IMR-90 (cell line): ENCODE results near the gene ZNF26. TPM values are rescaled to one million over a fixed set of nuclear protein-coding genes. Genes with fewer than 3 reads are reported as not detected.

Experiments
- ATAC-seq: fragments of 200-7000 bp; cut with Tn5 transposase; 2 replicates; pipeline ENCODE4 v1.9.1; 2020; ENCODE audit warnings: low read depth, mild to moderate bottlenecking, moderate library complexity
- BruUV-seq: library from RNA; stranded (reverse); fragments of 400-500 nt; replicated peaks from 2 replicates; lab custom pipeline; 2021; lab: Mats Ljungman, UMichigan
- CTCF ChIA-PET: fragments of 300-600 bp; formaldehyde crosslinking; extraction: SDS; loops from one replicate; lab custom pipeline; 2021; ENCODE audit warnings: antibody characterized with exemption; lab: Yijun Ruan, JAX
- POLR2A ChIA-PET: fragments of 300-600 bp; sonication (Branson Sonifier 250); formaldehyde crosslinking; loops from one replicate; lab custom pipeline; 2022; ENCODE audit warnings: antibody characterized with exemption; ENCODE audit not compliant: unreplicated experiment; lab: Charles Lee
- DNase-seq: peaks from one replicate; pipeline ENCODE4 v3.0.0; 2013
- H2AFZ ChIP-seq: replicated peaks from 2 replicates; pipeline ENCODE3; 2013; ENCODE audit warnings: low read length, mild to moderate bottlenecking; ENCODE audit not compliant: poor library complexity
- H2AK5ac ChIP-seq: 2 replicates; pipeline ENCODE4 v1.6.1; 2013; ENCODE audit warnings: low read depth, low read length, inconsistent platforms
- H2AK9ac ChIP-seq: replicated peaks from 2 replicates; pipeline ENCODE3; 2013; ENCODE audit warnings: mild to moderate bottlenecking, low read depth, low read length, moderate library complexity; ENCODE audit not compliant: poor library complexity
- H2BK120ac ChIP-seq: 2 replicates; pipeline ENCODE4 v1.6.1; 2013; ENCODE audit warnings: low read depth, low read length, inconsistent platforms
- H2BK15ac ChIP-seq: 3 replicates; pipeline ENCODE4 v1.6.1; 2013; ENCODE audit warnings: low read depth, low read length, inconsistent platforms
- H2BK20ac ChIP-seq: 2 replicates; pipeline ENCODE4 v1.6.1; 2013; ENCODE audit warnings: low read depth, mild to moderate bottlenecking, inconsistent platforms, low read length, moderate library complexity
- H2BK5ac ChIP-seq: 2 replicates; pipeline ENCODE4 v1.6.1; 2013; ENCODE audit warnings: mild to moderate bottlenecking, low read depth, low read length, inconsistent platforms; ENCODE audit not compliant: poor library complexity, severe bottlenecking
- H3K14ac ChIP-seq: replicated peaks from 2 replicates; pipeline ENCODE4 v1.6.1; 2013; ENCODE audit warnings: low read depth, low read length, inconsistent platforms
- H3K18ac ChIP-seq: 2 replicates; pipeline ENCODE4 v1.6.1; 2013; ENCODE audit warnings: low read depth, low read length, control low read depth
- H3K23ac ChIP-seq: 2 replicates; pipeline ENCODE4 v1.6.1; 2013; ENCODE audit warnings: low read depth, low read length, inconsistent platforms
- H3K27ac ChIP-seq: 2 replicates; pipeline ENCODE4 v1.5.1; 2013; ENCODE audit warnings: mild to moderate bottlenecking, control low read depth, low read length; ENCODE audit not compliant: insufficient read depth
- H3K27me3 ChIP-seq: 2 replicates; pipeline ENCODE4 v1.6.1; 2013; ENCODE audit warnings: low read length; ENCODE audit not compliant: control insufficient read depth, insufficient read depth
- H3K36me3 ChIP-seq: 2 replicates; pipeline ENCODE4 v1.6.1; 2013; ENCODE audit warnings: low read length, mixed read lengths; ENCODE audit not compliant: control insufficient read depth, insufficient read depth
- H3K4ac ChIP-seq: 2 replicates; pipeline ENCODE4 v1.6.1; 2013; ENCODE audit warnings: low read depth, low read length, inconsistent platforms
- H3K4me1 ChIP-seq: 2 replicates; pipeline ENCODE4 v1.6.1; 2013; ENCODE audit warnings: low read length, mixed read lengths; ENCODE audit not compliant: control insufficient read depth, insufficient read depth
- H3K4me2 ChIP-seq: 2 replicates; pipeline ENCODE4 v1.6.1; 2013; ENCODE audit warnings: low read depth, mild to moderate bottlenecking, control low read depth, low read length, moderate library complexity
- H3K4me3 ChIP-seq: 2 replicates; pipeline ENCODE4 v1.5.1; 2013; ENCODE audit warnings: low read depth, mild to moderate bottlenecking, control low read depth, low read length, moderate library complexity; ENCODE audit not compliant: insufficient read depth
- H3K56ac ChIP-seq: 2 replicates; pipeline ENCODE4 v1.6.1; 2013; ENCODE audit warnings: low read length, inconsistent platforms; ENCODE audit not compliant: insufficient read depth; ENCODE audit errors: extremely low read depth
- H3K79me1 ChIP-seq, 2 experiments: 2 replicates each; pipeline ENCODE4 v1.6.1; 2013; ENCODE audit warnings: low read length in 2 of 2, inconsistent platforms in 1 of 2, low read depth in 1 of 2
- H3K9ac ChIP-seq: 2 replicates; pipeline ENCODE4 v1.6.1; 2013; ENCODE audit warnings: low read depth, low read length, control low read depth
- H3K9me1 ChIP-seq: 2 replicates; pipeline ENCODE4 v1.6.1; 2013; ENCODE audit warnings: low read length, inconsistent platforms; ENCODE audit not compliant: insufficient read depth
- H3K9me3 ChIP-seq: 2 replicates; pipeline ENCODE4 v1.6.1; 2013; ENCODE audit warnings: low read length; ENCODE audit not compliant: control insufficient read depth, insufficient read depth
- H4K20me1 ChIP-seq: 2 replicates; pipeline ENCODE4 v1.6.1; 2013; ENCODE audit warnings: low read length, inconsistent platforms; ENCODE audit not compliant: insufficient read depth
- H4K5ac ChIP-seq: 2 replicates; pipeline ENCODE4 v1.6.1; 2013; ENCODE audit warnings: mild to moderate bottlenecking, low read depth, low read length, control low read depth
- H4K8ac ChIP-seq, 2 experiments: 2 replicates each; pipeline ENCODE4 v1.6.1; 2013; ENCODE audit warnings: low read depth in 2 of 2, low read length in 2 of 2, control low read depth in 1 of 2, inconsistent platforms in 1 of 2
- H4K91ac ChIP-seq: 2 replicates; pipeline ENCODE4 v1.6.1; 2013; ENCODE audit warnings: low read depth, low read length, inconsistent platforms; ENCODE audit not compliant: insufficient read depth
- BHLHE40 ChIP-seq: fragments of 150-350 bp; IDR thresholded peaks from 2 replicates; pipeline ENCODE4 v1.6.1; 2016; ENCODE audit warnings: mild to moderate bottlenecking, low read depth, low read length
- CEBPB ChIP-seq: IDR thresholded peaks from 2 replicates; pipeline ENCODE4 v1.6.1; 2012; ENCODE audit warnings: low read depth, low read length, improper control_type of control experiment
- MAZ ChIP-seq: IDR thresholded peaks from 2 replicates; pipeline ENCODE4 v1.6.1; 2012; ENCODE audit warnings: low read depth, mild to moderate bottlenecking, low read length, improper control_type of control experiment, moderate library complexity, borderline replicate concordance
- MXI1 ChIP-seq: IDR thresholded peaks from 2 replicates; pipeline ENCODE4 v1.6.1; 2012; ENCODE audit warnings: low read depth, mild to moderate bottlenecking, low read length, moderate library complexity, borderline replicate concordance
- NFE2L2 ChIP-seq: fragments of 150-350 bp; IDR thresholded peaks from 2 replicates; pipeline ENCODE4 v1.6.1; 2016; ENCODE audit warnings: low read depth, mild to moderate bottlenecking, low read length
- RFX5 ChIP-seq: IDR thresholded peaks from 2 replicates; pipeline ENCODE4 v1.8.0; 2012; ENCODE audit warnings: low read depth, mild to moderate bottlenecking, low read length, moderate library complexity
- WGBS, 2 experiments: methylation state at CpG; one replicate each; pipeline versions ENCODE4 v1.1.5 to v1.1.7; 2013; ENCODE audit warnings: missing lambda C conversion rate in 2 of 2; ENCODE audit not compliant: insufficient read length in 1 of 2; ENCODE audit errors: extremely low coverage in 2 of 2; 5-methylcytosine and 5-hydroxymethylcytosine counted together
- dilution Hi-C: fragments of 300-500 bp; cut with HindIII; formaldehyde crosslinking; loops from one replicate; pipeline ENCODE4 v1.14.3; 2018; ENCODE audit warnings: low sequenced_read_pairs; ENCODE audit not compliant: unreplicated experiment
- in situ Hi-C: fragments of 300-500 bp; cut with MboI; formaldehyde crosslinking; loops from 3 replicates; pipeline ENCODE4 v1.14.3; 2019; ENCODE audit warnings: low sequenced_read_pairs, inconsistent platforms, mixed read lengths
- intact Hi-C: fragments of 100-400 bp; cut with micrococcal nuclease; formaldehyde crosslinking; loops from 2 replicates; pipeline ENCODE4 v1.10.0; 2022
- polyA plus RNA-seq, 3 experiments: library from polyadenylated mRNA; depleted of rRNA; stranded (reverse); fragments of >200 nt; gene quantifications; 2 replicates each; pipeline ENCODE4 v1.2.3, GENCODE V29; 2012; ENCODE audit warnings: low replicate concordance in 1 of 3
- total RNA-seq: library from RNA; depleted of rRNA; stranded (reverse); fragments of >200 nt; gene quantifications from 2 replicates; pipeline ENCODE4 v1.2.3, GENCODE V29; 2012

The ZNF26 gene
- total and polyA plus RNA-seq, 2 of the 4 experiments (the other 2 are of a cell fraction), result 6.3 to 11.8 TPM

DNA sequence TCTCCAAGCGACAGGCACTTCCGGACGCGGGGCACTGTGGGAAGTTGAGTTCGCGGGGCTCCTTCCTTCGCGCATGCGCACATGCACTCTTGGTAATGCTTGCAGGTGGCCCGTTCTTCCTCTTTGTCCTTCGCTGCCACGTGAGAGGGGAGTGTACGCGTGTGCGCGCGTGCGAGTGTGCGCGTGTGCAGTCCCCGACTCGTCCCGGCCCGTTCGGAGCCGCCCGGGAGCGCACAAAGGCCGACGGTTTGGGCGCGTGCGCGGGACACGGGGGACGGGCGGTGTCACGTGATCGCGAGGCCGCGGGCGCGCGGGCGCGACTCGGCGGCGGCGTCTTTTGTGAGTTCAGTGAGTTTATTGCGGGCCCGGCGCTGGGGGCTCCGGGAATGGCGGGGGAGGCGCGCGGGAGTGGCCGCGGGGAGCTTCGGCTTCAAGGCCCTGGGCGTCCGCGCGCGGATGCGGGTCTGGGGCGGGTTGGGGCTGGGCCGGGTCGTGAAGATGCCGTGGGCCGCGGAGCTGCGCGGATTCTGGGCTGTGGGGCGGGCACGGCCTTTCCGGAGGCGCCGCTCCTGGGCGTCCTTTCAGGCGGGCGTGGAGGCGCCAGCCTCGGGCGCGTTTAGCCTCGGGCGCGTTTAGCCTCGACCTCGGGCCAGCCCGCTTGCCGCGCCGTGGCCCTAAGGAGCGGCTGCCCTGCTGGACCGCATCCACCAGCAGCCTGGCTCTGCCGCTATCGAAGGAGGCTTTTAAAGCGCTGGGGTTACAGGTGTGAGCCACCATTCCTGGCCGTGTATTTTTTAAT lies 51.2 kb downstream of the ZNF26 start, which contains the start of gene ZNF84 (continued):
- TF ChIP-seq RFX5, result no peak
- no peak for TF ChIP-seq NFE2L2
- TF ChIP-seq BHLHE40, result peak; percentile 94

- H3K4me2 ChIP-seq, result peak overlapping the region; percentile 83
- H3K36me3 ChIP-seq, result peaks cover 23% of the 10 kb centered on the region
- H4K5ac ChIP-seq, result no peak overlapping the region
- no peaks in the 10 kb centered on the region for H3K4me1 ChIP-seq
- H3K56ac ChIP-seq, result no peak overlapping the region
- DNase-seq (no peak), ATAC-seq (no peak)
- H3K4ac ChIP-seq, result no peak overlapping the region
- intact Hi-C loops, result no loop called here
- no peak overlapping the region for H2BK15ac ChIP-seq
- H3K9me1 ChIP-seq, result no peaks in the 10 kb centered on the region
- dilution Hi-C loops, result no loop called here
- in situ Hi-C loops, result no loop called here
- no peak overlapping the region for H2BK5ac ChIP-seq
- H4K91ac ChIP-seq, result no peak overlapping the region
- TF ChIP-seq CEBPB (no peak), MXI1 (no peak), MAZ (no peak)
- no peak overlapping the region for H3K14ac ChIP-seq
- CTCF ChIA-PET, result no interaction called here
- H3K9ac ChIP-seq, result 0 out of 2 replicates have a peak overlapping the region, but pooled peaks have one; percentile 41
- H3K27ac ChIP-seq, result no peak overlapping the region
- H3K9me3 ChIP-seq, result peaks cover 41% of the 10 kb centered on the region
- H3K79me1 ChIP-seq, result peaks cover 5 to 6% of the 10 kb centered on the region in 2 experiments; a peak in 3 of 4 replicates
- H3K4me3 ChIP-seq, result peak overlapping the region; percentile 52
- no CpG with 5 or more reads among the region's 4 CpGs for WGBS, 2 experiments
- no peak overlapping the region for H2BK120ac ChIP-seq
- H4K8ac ChIP-seq, result no peak overlapping the region
- H3K18ac ChIP-seq, result no peak overlapping the region
- H2AK9ac ChIP-seq, result no peak overlapping the region
- H3K23ac ChIP-seq, result no peak overlapping the region
- H2AK5ac ChIP-seq, result no peak overlapping the region
- POLR2A ChIA-PET, result interaction anchor here (0.6 kb wide), 2 partner anchors 42 to 80 kb away, joined by 4 to 7 read pairs; no protein-coding TSS in a partner anchor
- no peak overlapping the region for H2AFZ ChIP-seq
- H2BK20ac ChIP-seq, result no peak overlapping the region
- BruUV-seq, result no TSS peak
- no peaks in the 10 kb centered on the region for H3K27me3 ChIP-seq
- H4K20me1 ChIP-seq, result no peaks in the 10 kb centered on the region
Observed at GRCh38 chr12:133038118-133038709, 52.0 kb downstream of the ZNF26 start.
